Measurements from ENCODE around the gene DTNB. TPM values are rescaled to one million over a fixed set of nuclear protein-coding genes. Genes with fewer than 3 reads are reported as not detected.
"Not testable (repeated sequence)": the region's sequence is repeated elsewhere in the genome, so short reads cannot be mapped to it uniquely, and the experiment has no call there.

The DTNB gene
- total RNA-seq, 4 donors from 2014 or later = 0.70 to 23.1 (median 6.1) TPM

GRCh38 chr2:25639696-25640095, 33.7 kb downstream of the DTNB start:
- H3K4me3 ChIP-seq = no peak overlapping the region
- H3K27me3 ChIP-seq = no peaks in the 10 kb centered on the region
- no peaks in the 10 kb centered on the region for H3K4me1 ChIP-seq
- H3K36me3 ChIP-seq = no peaks in the 10 kb centered on the region
- DNase-seq = no peak
- H3K9me3 ChIP-seq = no peaks in the 10 kb centered on the region
- no peak for TF ChIP-seq POLR2A (IDR thresholded peaks at IDR 0.05)
- no peak overlapping the region for H3K27ac ChIP-seq

DNA sequence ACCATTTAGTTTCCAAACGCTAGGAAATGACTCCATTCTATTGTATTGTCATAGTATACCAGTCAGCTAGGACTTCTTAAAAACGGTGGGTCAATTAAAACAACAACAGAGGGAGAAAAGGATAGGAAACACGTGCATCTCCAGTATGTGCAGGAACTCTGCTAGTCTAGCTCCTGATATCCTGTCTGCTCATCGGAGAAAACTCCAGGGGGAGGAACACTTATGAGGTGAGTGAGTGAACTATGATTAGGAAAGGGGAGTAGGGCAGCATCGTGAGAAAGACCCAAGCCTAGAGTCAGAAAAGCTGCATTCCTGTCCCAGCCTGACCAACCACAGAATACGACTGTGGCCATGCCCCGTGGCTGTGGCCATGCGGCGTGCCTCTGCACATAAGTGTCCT, 34.2 kb downstream of the DTNB start:
- no peaks in the 10 kb centered on the region for H3K9me3 ChIP-seq
- no peaks in the 10 kb centered on the region for H3K36me3 ChIP-seq
- TF ChIP-seq POLR2A (IDR thresholded peaks at IDR 0.05) (no peak), CTCF (IDR thresholded peaks at IDR 0.05) (no peak)
- H3K4me1 ChIP-seq = no peaks in the 10 kb centered on the region
- no peaks in the 10 kb centered on the region for H3K27me3 ChIP-seq
- no peak overlapping the region for H3K4me3 ChIP-seq
- H3K27ac ChIP-seq = no peak overlapping the region
- no peak for DNase-seq

DNA sequence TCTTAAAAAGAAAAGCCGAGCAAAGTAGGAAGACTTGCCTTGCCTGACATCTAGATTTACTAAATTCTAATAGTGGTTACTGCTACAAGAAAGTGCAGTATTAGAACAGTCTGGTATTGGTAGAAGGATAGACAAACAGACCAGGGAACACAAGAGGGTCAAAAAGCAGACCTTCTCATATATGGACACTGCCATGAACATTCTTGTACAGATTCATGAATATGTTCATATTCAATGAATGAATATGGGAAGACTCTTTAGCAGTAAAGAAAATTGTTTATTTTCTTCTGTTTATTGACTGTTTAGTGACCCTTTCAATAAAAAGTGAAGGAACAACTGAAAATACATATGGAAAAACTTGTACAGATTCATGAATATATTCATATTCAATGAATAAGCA, 37.6 kb downstream of the DTNB start:
- no peak overlapping the region for H3K4me3 ChIP-seq
- H3K4me1 ChIP-seq = no peaks in the 10 kb centered on the region
- no peak for TF ChIP-seq POLR2A (IDR thresholded peaks at IDR 0.05)
- TF ChIP-seq CTCF (IDR thresholded peaks at IDR 0.05) = no peak
- no peak overlapping the region for H3K27ac ChIP-seq
- DNase-seq = no peak
- H3K27me3 ChIP-seq = no peaks in the 10 kb centered on the region
- no peaks in the 10 kb centered on the region for H3K36me3 ChIP-seq
- H3K9me3 ChIP-seq = no peaks in the 10 kb centered on the region

DNA sequence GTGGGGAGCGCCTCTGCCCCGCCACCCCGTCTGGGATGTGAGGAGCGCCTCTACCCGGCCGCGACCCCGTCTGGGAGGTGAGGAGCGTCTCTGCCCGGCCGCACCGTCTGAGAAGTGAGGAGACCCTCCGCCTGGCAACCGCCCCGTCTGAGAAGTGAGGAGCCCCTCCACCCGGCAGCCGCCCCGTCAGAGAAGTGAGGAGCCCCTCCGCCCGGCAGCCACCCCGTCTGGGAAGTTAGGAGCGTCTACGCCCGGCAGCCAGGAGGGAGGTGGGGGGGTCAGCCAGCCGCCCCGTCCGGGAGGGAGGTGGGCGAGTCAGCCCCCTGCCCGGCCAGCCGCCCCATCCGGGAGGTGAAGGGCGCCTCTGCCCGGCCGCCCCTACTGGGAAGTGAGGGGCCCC, 39.6 kb downstream of the DTNB start:
- not testable (repeated sequence) for H3K4me3 ChIP-seq, H3K36me3 ChIP-seq, H3K27me3 ChIP-seq, H3K4me1 ChIP-seq, DNase-seq, H3K27ac ChIP-seq, H3K9me3 ChIP-seq

DNA sequence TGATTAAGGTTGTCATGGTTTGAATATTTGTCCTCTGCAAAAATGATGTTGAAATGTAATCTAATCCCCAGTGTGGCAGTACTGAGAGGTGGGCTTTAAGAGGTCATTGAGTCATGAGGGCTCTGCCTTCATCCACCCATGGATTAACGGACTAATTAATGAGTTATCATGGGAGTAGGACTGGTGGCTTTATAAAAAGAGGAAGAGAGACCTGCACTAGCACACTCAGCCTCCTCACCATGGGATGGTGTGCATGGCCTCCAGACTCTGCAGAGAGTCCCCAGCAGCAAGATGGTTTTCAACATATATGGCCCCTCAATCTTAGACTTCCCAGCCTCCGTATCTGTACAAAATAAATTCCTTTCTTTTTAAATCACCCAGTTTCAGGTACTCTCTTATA, 41.0 kb downstream of the DTNB start:
- Histone ChIP-seq H3K4me1 (no peaks in the 10 kb centered on the region), H3K4me3 (no peak overlapping the region), H3K9me3 (no peaks in the 10 kb centered on the region), H3K27ac (no peak overlapping the region), H3K36me3 (no peaks in the 10 kb centered on the region), H3K27me3 (no peaks in the 10 kb centered on the region)
- DNase-seq = no peak
- TF ChIP-seq POLR2A (IDR thresholded peaks at IDR 0.05) (no peak), CTCF (IDR thresholded peaks at IDR 0.05) (no peak)

GRCh38 chr2:25624635-25625034, 48.7 kb downstream of the DTNB start:
- H3K27ac ChIP-seq = no peak overlapping the region
- no peaks in the 10 kb centered on the region for H3K4me1 ChIP-seq
- H3K36me3 ChIP-seq = no peaks in the 10 kb centered on the region
- H3K9me3 ChIP-seq = no peaks in the 10 kb centered on the region
- no peak for DNase-seq
- no peak for TF ChIP-seq CTCF (IDR thresholded peaks at IDR 0.05)
- TF ChIP-seq POLR2A (IDR thresholded peaks at IDR 0.05) = no peak
- no peaks in the 10 kb centered on the region for H3K27me3 ChIP-seq
- H3K4me3 ChIP-seq = no peak overlapping the region

DNA sequence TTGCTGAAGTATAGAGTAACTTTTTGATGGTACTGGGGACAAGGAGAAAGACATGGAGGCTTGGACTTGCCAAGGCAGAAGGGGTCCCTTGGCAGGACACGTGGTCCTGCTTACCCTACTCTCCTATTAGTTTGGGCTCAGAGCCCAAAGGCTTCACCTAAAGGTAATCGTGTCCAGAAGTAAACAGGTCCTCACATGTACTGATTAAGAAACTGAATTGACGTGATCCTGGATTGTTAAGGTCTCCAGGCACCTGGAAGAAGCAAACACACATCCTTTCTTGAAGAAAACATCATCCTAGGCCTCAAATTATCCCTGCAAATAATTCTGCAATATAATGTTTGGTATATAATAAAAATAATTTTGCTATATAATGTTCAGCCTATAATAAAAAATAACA, 50.0 kb downstream of the DTNB start:
- H3K9me3 ChIP-seq = no peaks in the 10 kb centered on the region
- DNase-seq = no peak
- H3K27me3 ChIP-seq = no peaks in the 10 kb centered on the region
- no peaks in the 10 kb centered on the region for H3K36me3 ChIP-seq
- TF ChIP-seq CTCF (IDR thresholded peaks at IDR 0.05) = no peak
- TF ChIP-seq POLR2A (IDR thresholded peaks at IDR 0.05) = no peak
- H3K27ac ChIP-seq = no peak overlapping the region
- H3K4me3 ChIP-seq = no peak overlapping the region
- no peaks in the 10 kb centered on the region for H3K4me1 ChIP-seq

Measured in Peyer's patch (tissue), 4 donors.